GM19240 (cell line): ENCODE results near the gene BARD1.
A peak's percentile ranks its signal among the peaks of the same experiment; 100 is the strongest.
"Not testable (repeated sequence)": the region's sequence is repeated elsewhere in the genome, so short reads cannot be mapped to it uniquely, and the experiment has no call there.

Experiments used
- DNase-seq: peaks from one replicate; pipeline ENCODE4 v3.0.0; 2011; ENCODE audit warnings: low spot score; ENCODE audit not compliant: insufficient read length

The BARD1 gene

DNA sequence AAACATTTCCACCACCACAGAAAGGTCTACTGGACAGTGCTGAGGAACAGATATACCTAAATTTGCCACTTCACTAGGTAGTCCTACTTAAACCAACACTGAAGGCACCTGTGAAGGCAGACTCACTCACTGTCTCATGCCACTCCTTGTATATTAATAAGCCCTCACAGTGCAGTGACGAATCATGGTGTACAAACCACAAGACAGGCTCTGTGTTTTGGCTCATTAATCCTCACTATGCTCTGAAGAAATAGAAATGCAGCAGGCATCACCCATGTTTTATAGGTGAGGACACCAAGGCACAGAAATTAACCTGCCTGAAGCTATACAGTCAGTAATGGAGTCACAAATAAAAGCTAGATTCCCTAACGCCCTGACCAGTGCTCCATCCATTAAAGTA lies 44.3 kb downstream of the BARD1 start:
- DNase-seq: no peak

DNA sequence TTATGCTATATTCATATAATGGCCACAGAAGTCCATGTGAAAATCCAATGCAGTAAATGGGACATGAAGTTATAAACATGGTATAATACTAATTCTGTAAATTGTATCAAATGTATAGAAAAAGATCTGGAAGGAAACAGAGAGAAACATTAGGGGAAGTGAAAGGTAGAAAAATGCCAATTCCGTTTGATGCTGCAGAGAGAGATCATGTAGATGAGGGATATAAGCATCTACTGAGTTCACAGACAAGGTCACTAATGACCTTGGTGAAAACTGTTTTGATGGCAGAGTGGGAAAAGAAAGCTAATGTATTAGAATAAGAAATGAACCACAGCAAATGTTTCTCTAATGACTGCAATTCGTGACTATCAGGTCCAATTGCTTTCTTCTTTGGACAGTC lies 56.0 kb downstream of the BARD1 start:
- DNase-seq: no peak

DNA sequence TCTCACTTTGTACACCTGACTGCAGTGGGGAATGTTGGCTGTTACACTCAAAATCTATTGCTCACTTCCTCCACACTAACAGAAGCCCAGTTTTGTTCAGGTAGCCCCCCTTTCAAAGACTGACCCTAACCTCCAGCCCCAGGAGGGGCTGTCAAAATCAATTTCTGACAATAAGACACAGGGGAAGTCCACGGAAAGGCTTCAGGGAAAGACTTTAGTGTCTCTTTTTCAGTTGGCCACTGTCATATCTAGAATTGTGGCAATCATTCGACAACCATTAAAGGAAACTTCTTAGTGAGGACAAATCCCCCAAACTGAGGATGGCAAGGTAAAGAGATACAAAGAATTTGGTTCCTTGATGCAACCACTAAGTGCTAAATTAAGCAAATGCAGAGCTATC lies 59.0 kb downstream of the BARD1 start:
- DNase-seq: no peak

DNA sequence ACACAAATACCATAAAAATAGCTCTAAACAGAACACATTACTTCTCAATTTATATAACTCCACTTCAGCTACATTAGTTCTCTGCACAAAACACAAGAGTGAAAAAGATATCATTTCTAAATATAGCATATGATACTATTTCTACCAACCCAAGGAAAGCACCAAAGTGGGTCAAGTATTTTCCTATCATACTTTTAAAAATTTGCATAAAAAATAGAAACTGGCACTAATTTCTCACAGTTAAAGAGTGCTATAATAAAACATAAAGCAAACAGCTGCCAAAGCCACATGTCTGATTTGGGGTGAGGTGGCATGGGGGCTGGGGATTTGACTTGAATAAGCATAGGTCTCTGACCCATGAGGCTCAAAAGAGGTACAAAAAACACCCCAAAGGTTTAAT lies 61.5 kb downstream of the BARD1 start:
- no peak for DNase-seq

DNA sequence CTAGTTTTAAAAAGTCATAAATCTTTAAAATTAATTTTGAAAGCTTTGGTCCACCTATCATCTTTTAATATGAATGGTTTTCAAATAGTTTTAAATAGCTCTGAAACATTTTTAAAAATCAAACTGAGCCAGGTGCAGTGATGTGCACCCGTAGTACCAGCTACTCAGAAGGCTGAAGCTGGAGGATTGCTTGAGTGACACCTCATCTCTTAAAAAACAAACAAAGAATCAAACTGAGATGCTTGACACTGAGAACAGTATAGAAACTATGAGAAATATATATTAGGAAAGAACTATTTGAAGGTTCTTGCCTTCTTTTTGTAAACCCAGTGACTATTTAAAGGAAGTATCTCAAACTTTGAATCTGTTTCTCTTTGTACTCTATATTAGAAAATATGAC lies 67.4 kb downstream of the BARD1 start:
- DNase-seq: no peak

DNA sequence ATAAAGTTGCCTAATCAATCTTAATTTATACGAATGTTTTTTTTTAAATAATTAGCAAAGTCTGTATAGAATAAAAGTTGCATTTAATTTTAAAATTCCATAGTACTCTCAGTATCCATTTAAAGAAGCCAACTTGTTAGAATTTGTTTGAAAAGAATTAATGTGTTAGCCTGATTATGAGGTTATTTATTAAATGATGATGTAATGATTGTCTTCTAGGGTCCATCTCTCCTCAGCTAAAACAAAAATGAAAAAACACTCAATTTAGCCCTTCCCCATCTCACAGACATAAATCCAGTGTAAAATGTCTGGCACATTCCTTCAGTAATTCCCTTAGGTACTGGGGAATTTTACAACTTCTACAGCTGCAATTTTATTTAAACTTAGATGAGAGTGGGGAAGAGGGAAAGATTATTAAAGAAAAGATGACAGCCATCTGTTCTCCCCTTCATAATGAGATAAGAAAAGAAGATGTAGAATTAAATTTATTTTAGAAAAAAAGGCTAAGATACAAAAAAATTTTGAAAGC lies 68.6 kb downstream of the BARD1 start:
- DNase-seq: no peak

DNA sequence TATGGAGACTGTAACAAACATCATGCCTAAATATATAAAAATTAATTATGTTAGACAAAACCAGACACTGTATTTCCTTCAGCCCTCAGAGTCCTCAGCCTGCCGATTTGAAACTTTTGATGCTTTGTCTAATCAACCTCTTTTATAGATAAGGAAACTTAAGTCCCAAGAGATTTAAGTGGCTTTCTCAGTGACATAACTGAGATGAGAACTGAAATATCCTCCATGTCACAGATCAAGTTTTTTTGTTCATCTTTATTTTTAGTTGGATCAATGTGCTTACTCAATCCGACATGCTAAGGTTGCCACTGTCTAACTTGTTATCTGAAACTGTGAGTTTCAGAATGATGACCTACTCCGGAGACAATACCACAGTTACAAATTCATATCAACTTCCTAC lies 72.3 kb downstream of the BARD1 start:
- peak; percentile 7 for DNase-seq

DNA sequence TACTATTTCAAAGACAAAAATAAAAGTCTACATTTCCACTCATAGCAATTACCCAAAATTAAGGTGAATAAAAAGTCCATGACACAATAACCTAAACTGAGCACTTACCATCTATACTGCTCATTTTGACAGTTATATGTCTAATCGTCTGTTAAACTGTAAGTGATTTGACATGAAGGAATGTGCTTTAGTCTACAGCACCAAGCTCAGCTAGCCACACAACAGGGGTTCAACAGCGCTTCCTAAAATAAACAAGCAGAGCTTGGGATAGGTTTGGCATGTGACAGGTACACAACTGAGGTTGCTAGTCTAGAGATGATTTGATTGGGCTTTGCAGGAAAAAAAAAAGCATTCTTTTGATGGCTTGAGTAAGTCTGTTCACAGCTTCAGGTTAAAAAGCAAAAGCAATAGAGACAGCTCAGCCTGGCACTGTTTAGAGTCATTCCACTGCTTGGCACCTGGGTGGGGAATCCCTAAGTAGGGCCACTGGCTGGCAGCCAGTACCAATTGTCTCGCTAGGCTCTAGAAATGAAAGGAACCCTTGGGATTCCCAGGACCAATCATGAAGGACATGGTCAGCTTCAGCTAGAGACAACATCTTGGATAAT lies 78.6 kb downstream of the BARD1 start:
- DNase-seq: no peak

DNA sequence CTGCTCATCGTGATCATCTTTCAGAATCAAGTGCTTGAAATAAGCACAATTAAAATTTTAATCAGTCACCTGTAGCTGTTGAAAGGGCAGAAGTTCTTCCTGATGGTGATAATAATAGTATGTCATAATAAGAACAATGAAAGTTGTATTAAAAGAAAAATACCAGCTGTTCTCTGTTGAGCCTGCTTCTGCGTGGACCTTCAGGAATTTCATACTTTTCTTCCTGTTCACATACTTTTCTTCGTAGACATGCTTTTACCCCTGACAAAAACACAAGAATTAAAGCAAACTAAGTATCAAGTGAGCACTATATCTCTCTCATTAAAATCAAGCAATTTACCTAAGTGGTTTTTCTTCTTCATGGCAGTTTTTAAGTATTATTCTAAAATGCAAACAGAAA lies 79.2 kb downstream of the BARD1 start:
- no peak for DNase-seq

DNA sequence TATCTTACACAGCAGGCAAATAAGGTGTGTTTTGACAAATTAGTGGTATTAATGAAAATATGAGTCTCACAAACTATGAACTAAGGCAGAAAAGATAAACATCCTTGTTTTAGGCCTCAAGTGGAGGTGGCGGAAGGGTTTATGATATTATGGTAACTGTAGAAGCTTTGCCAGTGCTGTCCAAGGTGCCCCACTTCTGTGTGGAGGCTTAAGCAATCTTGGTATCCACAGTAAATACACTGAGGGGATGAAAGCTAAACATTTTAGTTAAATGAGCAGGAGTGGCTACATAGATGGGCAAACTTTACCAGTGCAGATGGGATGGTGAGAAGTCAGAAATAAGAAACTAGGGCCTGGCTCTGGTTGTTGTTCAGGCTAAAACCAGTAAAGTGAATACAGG lies 84.7 kb downstream of the BARD1 start:
- no peak for DNase-seq

DNA sequence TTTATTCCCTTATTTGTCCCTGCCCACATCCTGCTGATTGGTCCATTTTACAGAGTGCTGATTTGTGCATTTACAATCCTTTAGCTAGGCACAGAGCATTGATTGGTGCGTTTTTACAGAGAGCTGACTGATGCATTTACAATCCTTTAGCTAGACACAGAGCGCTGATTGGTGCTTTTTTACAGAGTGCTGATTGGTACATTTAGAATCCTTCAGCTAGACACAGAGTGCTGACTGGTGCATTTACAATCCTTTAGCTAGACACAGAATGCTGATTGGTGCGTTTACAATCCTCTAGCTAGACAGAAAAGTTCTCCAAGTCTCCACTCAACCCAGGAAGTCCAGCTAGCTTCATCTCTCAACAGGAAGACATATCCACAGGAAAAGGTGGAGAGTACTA lies 91.6 kb downstream of the BARD1 start:
- DNase-seq: not testable (repeated sequence)

DNA sequence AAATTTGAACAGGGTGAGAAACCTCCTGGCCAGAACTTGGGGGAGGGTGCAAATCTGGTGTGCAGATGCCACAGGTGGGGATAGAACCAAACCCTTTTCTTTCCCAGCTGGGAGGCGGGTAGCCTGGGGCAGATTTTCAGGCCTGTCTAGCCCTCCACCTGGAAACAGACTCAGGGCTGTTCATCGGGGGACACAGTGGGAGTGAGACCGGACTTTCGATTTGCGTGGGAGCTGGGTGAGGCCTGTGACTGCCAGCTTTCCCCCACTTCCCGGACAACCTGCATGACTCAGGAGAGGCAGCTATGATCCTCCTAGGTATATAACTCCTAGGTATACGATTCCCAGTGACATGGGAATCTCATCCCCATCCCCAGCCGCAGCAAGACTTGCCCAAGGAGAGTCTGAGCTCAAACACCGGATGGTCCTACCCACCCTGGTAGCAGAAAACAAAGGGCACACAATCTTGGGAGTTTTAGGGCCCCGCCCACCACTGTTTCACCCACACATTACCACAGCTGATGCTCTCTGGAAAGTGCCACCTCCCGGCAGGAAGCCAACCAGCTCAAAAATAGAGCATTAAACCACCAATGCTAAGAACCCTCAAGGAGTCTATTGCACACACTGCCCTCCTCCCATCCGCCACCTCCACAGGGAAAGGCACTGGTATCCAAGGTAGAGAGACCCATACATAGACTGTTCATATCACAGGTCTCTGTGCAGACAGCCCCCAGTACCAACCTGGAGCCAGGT lies 92.5 kb downstream of the BARD1 start:
- no peak for DNase-seq

DNA sequence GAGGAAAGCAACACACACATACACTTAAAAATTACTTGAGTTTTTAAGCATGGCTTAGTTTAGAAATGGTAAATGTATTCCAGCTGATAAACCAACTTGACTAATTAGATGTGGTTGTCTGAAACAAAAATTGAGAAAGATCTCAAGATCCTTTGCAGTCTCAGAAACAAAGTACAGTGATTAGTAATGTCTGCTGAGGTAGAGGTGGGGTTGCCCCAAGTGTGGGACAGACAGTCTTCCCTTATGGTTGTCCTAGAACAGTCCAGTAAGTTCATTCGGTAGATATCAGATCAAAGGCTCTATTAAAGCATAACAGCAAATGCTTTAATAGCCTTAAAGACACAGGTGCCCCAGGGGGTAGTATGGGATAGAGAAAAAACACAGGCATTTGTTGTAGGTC lies 94.5 kb downstream of the BARD1 start:
- DNase-seq: no peak

DNA sequence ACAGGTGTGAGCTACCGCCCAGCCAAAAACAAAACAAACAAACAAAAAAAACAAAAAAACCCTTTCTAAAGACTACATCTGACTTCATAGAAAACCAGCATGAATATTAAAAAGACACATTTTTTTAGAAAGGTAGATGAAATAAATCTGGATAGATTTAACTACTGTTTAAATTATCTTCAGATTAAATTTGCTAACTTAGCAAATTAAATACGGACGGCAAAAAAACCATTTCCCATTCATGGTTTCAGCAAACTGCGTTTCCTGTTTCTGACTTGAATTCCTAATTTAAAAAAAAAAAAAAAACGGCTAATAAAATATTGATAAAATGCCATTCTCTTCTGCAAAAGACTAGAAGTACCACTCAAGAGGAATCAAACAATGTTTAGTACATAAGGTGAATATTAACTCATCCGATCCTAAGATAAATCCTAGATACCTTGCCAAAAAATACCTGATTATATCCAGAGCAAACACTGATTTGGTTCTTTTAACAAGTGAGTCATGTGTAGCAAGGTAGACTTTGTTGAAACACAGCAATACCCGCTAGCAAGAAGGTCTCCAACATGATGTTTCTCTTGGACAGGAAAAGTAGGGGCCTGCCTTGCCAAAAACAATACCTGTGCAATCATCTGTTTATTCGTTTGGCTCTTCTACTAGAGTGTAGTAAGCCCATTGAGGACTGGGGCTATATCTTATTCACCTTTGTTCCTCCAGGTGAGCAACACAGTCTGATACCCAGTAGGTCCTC lies 96.2 kb downstream of the BARD1 start:
- DNase-seq: no peak

DNA sequence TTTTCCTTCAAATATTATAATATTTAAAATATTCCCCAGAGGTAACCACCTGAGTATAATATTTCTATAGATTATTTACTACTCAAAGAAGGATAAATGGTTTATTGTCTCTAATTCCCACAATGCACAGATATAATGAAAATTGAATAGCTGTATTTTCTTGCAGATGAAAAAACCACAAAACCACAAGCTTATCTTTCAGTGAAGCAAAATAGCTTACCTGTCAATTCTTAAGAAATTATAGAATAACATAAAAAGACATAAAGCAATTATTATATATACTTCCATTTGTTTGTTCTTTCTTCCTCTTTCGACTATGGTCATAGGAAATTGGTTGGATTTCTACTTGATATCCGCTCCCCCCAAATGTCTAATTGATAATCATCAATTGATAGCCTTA lies 98.8 kb downstream of the BARD1 start:
- no peak for DNase-seq

DNA sequence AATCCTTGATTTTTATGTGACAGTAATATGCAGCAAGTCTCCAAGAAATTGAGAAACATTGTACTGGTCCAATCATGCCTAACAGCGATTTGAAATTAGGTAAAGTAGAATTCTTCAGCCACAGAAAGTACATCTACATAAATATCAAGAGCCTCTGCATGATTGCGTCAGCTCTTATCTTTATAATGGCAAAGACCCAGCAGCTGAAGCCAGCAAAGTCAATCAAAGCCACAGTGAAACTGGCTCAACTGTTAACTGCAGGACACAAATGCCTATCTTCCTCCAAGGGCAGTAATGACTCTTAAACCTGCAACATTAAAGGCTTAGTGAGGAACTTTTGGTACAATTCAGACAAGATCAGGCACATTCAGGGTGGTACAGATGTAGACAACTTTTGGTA lies 102.5 kb downstream of the BARD1 start:
- no peak for DNase-seq

DNA sequence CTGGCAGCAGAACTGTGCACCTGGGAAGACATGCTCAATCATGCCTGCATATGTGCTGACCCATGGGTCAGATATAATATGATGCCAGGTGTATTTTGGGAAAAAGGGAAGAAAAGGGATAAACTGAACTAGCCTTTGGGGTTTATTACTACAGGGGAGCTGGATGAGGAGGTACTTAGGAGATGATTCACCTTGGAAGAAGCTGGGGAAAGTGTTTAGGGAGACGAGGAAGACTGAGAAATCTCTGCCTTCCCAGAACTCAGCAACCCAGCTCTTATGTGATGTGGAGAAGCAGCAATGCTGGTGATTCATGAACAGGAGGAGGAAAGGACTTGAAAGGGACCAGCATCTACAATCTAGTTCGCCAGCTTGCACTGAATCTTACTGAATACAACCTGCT lies 110.2 kb downstream of the BARD1 start:
- no peak for DNase-seq

DNA sequence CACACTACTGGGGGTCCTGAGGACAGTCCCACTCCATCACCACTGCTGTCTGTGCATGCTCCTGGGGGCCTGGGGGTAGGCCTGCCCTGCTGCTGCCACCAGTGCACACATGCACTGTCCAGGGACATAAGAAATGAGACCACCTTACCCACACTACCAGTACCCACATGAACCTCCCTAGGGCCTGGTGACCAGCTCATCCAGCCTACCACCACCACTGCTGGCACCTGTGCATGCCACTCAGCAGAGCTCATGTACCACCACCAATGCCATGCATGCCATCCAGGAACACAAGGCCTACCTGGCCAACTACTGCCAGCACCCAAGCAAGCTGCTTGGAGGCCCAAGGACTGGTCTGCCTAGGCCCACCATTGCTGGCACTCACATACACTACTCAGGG lies 112.8 kb downstream of the BARD1 start:
- no peak for DNase-seq

DNA sequence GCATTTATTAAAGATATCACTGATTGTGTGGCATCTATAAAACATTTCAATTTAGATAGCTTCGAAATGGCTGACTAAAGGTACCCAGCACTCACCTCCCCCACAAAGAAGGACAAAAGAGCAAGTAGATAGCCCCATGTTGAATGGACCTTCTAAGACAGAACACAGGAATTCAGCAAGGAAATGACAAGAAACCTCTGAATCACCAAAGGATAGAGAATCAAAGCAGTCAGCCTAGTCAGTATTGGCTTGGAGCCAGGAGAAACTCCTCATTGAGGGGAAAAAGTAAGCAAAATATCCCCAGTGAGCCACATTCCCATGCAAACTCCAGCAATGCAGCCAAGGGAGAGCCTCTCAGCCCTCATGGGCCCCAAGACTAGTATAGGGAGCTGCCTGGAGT lies 113.7 kb downstream of the BARD1 start:
- DNase-seq: no peak

DNA sequence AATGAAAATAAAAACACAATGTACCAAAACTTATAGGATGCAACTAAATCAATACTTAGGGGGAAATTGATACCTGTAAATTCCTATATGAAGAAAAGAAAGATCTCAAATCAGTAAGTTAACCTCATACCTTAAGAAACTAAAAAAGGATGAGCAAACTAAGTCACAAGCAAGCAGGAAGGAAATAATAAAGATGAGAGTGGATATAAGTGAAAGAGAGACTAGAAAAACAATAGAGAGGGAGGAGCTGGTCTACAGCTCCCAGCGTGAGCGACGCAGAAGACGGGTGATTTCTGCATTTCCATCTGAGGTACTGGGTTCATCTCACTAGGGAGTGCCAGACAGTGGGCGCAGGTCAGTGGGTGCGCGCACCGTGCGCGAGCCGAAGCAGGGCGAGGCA lies 125.9 kb downstream of the BARD1 start:
- DNase-seq: not testable (repeated sequence)

DNA sequence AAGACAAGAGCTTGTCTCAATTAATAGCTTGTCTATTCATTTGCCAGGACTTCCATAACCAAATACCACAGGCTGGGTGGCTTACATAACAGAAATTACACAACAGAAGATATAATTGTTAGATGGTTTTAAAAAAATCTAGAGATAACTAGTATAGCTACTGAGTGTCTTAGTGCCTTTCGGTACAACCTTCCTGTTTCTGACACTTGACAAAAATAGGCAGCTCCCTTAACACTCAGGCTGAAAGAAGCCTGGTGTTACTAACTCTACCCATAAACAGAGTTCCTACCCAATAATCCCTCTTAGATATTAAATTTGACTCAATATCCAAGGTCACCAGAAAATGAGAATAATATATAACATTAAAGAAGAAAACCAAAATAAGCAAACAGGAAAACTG lies 129.7 kb downstream of the BARD1 start:
- DNase-seq: no peak

DNA sequence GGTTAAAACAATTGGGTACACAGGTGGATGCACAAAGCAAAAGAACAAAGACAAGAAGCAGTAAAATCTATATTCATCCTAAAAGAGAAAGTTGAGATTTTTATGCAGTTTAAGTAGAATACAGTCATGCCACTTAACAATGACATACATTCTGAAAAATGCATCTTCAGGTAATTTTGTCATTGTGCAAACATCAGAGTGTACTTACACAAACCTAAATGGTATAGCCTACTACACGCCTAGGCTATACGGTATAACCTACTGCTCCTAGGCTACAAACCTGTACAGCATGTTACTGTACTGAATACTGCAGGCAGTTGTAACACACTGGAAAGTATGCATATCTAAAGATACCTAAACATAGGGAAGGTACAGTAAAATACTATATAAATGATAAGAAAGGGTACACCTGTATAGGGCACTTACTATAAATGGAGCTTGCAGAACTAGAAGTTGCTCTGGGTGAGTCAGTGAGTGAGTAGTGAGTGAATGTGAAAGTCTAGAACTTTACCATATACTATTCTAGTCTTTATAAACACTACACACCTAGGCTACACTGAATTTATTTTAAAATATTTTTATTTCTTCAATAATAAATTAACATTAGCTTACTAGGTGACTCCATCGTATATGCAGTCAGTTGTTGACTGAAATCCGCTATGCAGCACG lies 132.9 kb downstream of the BARD1 start:
- DNase-seq: no peak
